ENCODE data around the gene HSDL1. TPM values are rescaled to one million over a fixed set of nuclear protein-coding genes. Genes with fewer than 3 reads are reported as not detected.
"Not testable (repeated sequence)": the region's sequence is repeated elsewhere in the genome, so short reads cannot be mapped to it uniquely, and the experiment has no call there.

HSDL1 gene
- total and polyA plus RNA-seq, 7 donors: 11.7 to 39.3 (median 20.4) TPM

DNA sequence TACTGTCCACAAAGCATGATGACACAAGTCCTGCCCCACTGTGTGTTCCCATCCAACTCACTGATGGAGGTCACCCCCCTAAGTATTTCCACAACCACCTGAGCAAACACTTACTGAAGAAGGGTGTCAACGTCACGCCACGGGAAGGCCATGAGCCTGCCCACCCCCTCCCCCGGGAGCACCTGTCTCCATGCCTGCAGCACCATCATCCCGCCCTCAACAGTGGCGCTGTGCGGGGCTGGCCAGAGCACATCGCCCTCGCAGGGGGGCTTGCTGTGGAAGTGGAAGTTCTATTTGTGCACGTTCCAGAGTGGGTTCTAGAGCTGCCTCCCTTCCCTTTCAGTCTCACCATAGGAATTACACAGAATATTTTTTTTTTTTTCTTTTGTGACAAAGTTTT is 24.0 kb downstream of the HSDL1 start:
- 82 to 91% (median 87%) methylated on average over 10 of the region's 10 CpGs for WGBS, 3 donors
- ATAC-seq: no peak
- DNase-seq: no peak

DNA sequence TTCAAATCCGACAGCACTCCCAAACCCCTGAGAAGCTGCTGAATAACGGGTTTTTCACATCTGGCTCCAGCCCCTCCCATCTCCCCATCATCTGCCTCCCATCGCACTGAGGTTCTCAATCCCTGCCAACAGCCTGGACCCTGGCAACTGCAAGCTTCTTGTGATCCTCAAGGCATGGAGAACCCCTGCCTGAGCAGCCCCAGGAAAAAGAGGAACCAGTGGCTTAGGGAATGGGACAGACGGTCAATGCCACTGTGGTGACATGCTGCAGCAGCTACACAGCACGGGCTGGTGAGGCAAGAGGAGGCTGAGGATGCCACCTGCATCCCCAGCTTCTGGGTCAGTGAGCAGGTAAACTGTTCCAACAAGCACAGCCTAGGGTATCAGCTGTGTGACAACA is 25.0 kb downstream of the HSDL1 start:
- no peaks in the 10 kb centered on the region for H3K9me3 ChIP-seq
- DNase-seq (no peak), ATAC-seq (no peak)
- no peaks in the 10 kb centered on the region for H3K27me3 ChIP-seq (ENCODE audit: insufficient read depth in 3 of 3, low read length in 2 of 3)
- 52 to 66% (median 56%) methylated on average over 5 of the region's 5 CpGs for WGBS, 3 donors
- peaks cover 0 to 37% of the 10 kb centered on the region in 2 donors for H3K36me3 ChIP-seq (ENCODE audit: insufficient read depth in 1 of 2, low read depth in 1 of 2)
- intact Hi-C loops (cut with DNase I): loop anchor here in 1 of 2 donors (2.0 kb wide), 1 partner anchor 15 kb away; no protein-coding TSS in a partner anchor
- H3K27ac ChIP-seq: no peak overlapping the region
- H3K4me1 ChIP-seq: peaks cover 12% of the 10 kb centered on the region
- H3K4me3 ChIP-seq: no peak overlapping the region
- TF ChIP-seq, protein P1, sequence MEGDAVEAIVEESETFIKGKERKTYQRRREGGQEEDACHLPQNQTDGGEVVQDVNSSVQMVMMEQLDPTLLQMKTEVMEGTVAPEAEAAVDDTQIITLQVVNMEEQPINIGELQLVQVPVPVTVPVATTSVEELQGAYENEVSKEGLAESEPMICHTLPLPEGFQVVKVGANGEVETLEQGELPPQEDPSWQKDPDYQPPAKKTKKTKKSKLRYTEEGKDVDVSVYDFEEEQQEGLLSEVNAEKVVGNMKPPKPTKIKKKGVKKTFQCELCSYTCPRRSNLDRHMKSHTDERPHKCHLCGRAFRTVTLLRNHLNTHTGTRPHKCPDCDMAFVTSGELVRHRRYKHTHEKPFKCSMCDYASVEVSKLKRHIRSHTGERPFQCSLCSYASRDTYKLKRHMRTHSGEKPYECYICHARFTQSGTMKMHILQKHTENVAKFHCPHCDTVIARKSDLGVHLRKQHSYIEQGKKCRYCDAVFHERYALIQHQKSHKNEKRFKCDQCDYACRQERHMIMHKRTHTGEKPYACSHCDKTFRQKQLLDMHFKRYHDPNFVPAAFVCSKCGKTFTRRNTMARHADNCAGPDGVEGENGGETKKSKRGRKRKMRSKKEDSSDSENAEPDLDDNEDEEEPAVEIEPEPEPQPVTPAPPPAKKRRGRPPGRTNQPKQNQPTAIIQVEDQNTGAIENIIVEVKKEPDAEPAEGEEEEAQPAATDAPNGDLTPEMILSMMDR (IDR thresholded peaks at IDR 0.05): no peak

More for the DNA sequence above, 24.0 kb downstream of the HSDL1 start:
- TF ChIP-seq, protein P1 (IDR thresholded peaks at IDR 0.05): no peak
- Histone ChIP-seq H3K27me3 (ENCODE audit: insufficient read depth in 3 of 3, low read length in 2 of 3) (no peaks in the 10 kb centered on the region), H3K36me3 (ENCODE audit: insufficient read depth in 1 of 2, low read depth in 1 of 2) (peaks cover 0 to 42% of the 10 kb centered on the region in 2 donors), H3K9me3 (no peaks in the 10 kb centered on the region), H3K4me3 (no peak overlapping the region), H3K27ac (no peak overlapping the region), H3K4me1 (peaks cover 4% of the 10 kb centered on the region)
- intact Hi-C loops (cut with DNase I): loop anchor here in 1 of 2 donors (2.0 kb wide), 1 partner anchor 14 kb away; no protein-coding TSS in a partner anchor

DNA sequence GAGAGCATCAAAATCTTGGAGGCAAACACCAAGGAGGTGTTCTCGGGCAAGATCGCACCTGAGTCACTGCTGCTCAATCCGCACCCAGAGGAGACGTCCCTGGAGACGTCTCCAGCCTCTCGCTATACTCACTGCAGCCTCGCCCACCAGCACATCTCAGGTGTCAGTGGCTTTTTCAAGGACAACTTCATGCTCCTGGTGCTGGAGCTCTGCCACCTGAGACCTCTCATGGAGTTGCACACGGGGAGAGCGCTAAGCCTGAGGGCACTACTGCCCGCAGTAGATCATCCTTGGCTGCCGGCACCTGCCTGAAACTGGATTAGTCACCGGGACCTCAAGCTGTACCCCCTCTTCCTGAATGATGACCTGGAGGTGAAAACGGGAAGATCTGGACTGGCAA is 25.6 kb downstream of the HSDL1 start:
- Histone ChIP-seq H3K4me3 (no peak overlapping the region), H3K36me3 (ENCODE audit: insufficient read depth in 1 of 2, low read depth in 1 of 2) (peaks cover 0 to 35% of the 10 kb centered on the region in 2 donors), H3K27ac (no peak overlapping the region), H3K9me3 (no peaks in the 10 kb centered on the region), H3K27me3 (ENCODE audit: insufficient read depth in 3 of 3, low read length in 2 of 3) (no peaks in the 10 kb centered on the region), H3K4me1 (peaks cover 13% of the 10 kb centered on the region)
- intact Hi-C loops (cut with DNase I): no loop called here
- DNase-seq (no peak), ATAC-seq (no peak)
- WGBS, 3 donors: 80 to 84% (median 81%) methylated on average over 13 of the region's 13 CpGs
- TF ChIP-seq, protein P1 (IDR thresholded peaks at IDR 0.05): no peak

DNA sequence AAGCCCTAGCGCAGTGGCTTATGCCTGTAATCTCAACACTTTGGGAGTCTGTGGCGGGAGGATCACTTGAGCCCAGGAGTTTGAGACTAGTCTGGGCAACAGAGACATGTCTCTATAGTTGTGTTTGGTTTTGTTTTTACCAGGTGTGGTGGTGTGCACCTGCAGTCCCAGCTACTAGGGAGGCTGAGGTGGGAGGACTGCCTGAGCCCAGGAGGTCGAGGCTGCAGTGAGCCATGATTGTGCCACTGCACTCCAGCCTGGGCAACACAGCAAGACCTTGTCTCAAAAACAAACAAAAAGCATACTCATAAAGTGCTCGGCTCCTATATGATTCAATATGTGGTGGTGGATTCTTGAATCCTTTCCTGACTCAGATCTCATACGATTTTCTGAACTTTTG is 26.7 kb downstream of the HSDL1 start:
- DNase-seq: not testable (repeated sequence)

DNA sequence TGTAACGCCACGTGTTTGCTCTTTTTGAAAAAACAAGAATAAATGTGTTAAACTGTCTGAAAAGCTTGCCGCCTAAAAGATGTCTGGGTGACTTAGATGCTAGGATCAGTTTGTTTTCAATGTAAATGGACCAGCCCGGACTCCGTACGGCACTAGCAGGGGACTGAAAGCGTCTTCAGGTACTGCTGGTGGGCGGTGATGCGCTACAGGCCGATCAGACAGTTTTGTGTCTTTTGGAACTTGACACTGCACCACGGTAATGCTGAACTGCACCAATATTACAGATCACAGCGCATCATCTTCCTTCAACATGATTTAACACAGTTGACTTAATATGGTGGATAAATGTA is 27.5 kb downstream of the HSDL1 start:
- Histone ChIP-seq H3K36me3 (ENCODE audit: insufficient read depth in 1 of 2, low read depth in 1 of 2) (peaks cover 0 to 16% of the 10 kb centered on the region in 2 donors), H3K27ac (peak overlapping the region; percentile 90), H3K4me1 (peaks cover 22% of the 10 kb centered on the region), H3K9me3 (no peaks in the 10 kb centered on the region), H3K27me3 (ENCODE audit: insufficient read depth in 3 of 3, low read length in 2 of 3) (no peaks in the 10 kb centered on the region), H3K4me3 (peak overlapping the region; percentile 77)
- TF ChIP-seq, protein P1 (IDR thresholded peaks at IDR 0.05): no peak
- DNase-seq (no peak), ATAC-seq (peak; percentile 1 to 31 (median 15))
- intact Hi-C loops (cut with DNase I): no loop called here
- WGBS, 3 donors: 6 to 9% (median 8%) methylated on average over 12 of the region's 12 CpGs

More for the DNA sequence above, 26.7 kb downstream of the HSDL1 start:
- H3K4me3 ChIP-seq; intact Hi-C loops (cut with DNase I); H3K27me3 ChIP-seq (ENCODE audit: insufficient read depth in 3 of 3, low read length in 2 of 3); H3K9me3 ChIP-seq; ATAC-seq; H3K27ac ChIP-seq: not testable (repeated sequence)
- Histone ChIP-seq H3K36me3 (ENCODE audit: insufficient read depth in 1 of 2, low read depth in 1 of 2) (peaks cover 0 to 24% of the 10 kb centered on the region in 2 donors), H3K4me1 (peaks cover 18% of the 10 kb centered on the region)
- whole genome bisulfite sequencing, 3 donors: 91 to 99% (median 92%) methylated on average over 5 of the region's 5 CpGs
